ENCODE data around the gene DCLK2. TPM values are rescaled to one million over a fixed set of nuclear protein-coding genes. Genes with fewer than 3 reads are reported as not detected.

DCLK2 gene
- total RNA-seq, 8 experiments from 2014 or later: 4.3 to 48.1 (median 25.5) TPM

DNA sequence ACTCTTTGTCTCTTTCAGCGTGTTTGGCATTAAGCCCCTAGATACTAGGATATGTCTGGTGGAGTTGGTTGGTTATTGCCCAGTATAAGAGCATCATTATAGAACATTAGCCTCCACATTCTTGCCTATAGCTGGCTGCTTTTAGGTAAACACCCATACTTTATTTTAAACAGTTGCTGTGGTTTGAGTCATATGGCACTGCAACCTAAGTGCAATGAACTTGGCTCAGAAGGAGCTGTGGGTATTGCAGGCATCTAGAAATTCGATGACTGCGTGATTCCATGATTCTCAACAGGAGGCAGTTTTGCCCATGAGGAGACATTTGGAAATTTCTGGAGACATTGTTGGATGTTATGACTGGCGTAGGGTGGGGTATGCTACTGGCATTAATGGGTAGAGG lies 49.5 kb downstream of the DCLK2 start:
- Histone ChIP-seq H3K27ac (no peak overlapping the region), H3K4me1 (replicated peaks in 1 of 2) (no peaks in the 10 kb centered on the region), H3K4me3 (no peak overlapping the region)
- WGBS, 10 experiments: 96 to 100% (median 100%) methylated on average over 1 to 3 of the region's 4 CpGs; no CpG with 5 or more reads in 2 of the 10 experiments
- in situ Hi-C loops (cut with MboI; ENCODE audit: low pct_unique_long_range_greater_than_20kb in 2 of 9, low sequenced_read_pairs in 9 of 9, unreplicated experiment in 9 of 9): no loop called here
- ATAC-seq (replicated peaks in 6 of 8): no peak

- ATAC-seq (replicated peaks in 6 of 8): peak in 1 of 8 experiments; percentile 65
- WGBS, 10 experiments: 15 to 100% (median 78%) methylated on average over 1 to 2 of the region's 2 CpGs; no CpG with 5 or more reads in 3 of the 10 experiments
- Histone ChIP-seq H3K27ac (no peak overlapping the region), H3K4me3 (no peak overlapping the region), H3K4me1 (replicated peaks in 1 of 2) (no peaks in the 10 kb centered on the region)
- in situ Hi-C loops (cut with MboI; ENCODE audit: low pct_unique_long_range_greater_than_20kb in 2 of 9, low sequenced_read_pairs in 9 of 9, unreplicated experiment in 9 of 9): no loop called here
Measured at GRCh38 chr4:150130933-150131332, 52.7 kb downstream of the DCLK2 start.

GRCh38 chr4:150131581-150132228 lies 53.5 kb downstream of the DCLK2 start:
- WGBS, 10 experiments: 20 to 100% (median 88%) methylated on average over 1 of the region's 1 CpG; no CpG with 5 or more reads in 5 of the 10 experiments
- ATAC-seq (replicated peaks in 6 of 8): peak in 3 of 8 experiments; percentile 59 to 94 (median 60)
- in situ Hi-C loops (cut with MboI; ENCODE audit: low pct_unique_long_range_greater_than_20kb in 2 of 9, low sequenced_read_pairs in 9 of 9, unreplicated experiment in 9 of 9): no loop called here

DNA sequence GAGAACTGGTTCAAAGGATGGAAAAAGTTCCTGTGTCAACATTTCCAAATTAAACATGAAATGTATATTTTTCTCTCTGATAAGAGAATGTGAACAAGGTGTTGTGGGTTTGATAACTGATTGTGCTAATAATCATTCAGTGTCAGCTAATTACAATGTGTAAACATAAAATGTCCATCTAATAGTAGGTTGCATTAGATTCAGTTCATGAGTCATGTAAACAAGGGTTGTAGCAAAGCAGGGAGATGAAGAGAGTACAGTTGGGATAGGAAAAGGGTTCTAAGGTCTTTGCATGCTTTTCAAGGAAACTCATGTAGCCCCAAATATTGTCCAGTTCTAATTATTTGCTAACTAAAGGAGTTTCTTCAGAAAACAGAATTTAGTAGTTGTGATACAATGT lies 55.4 kb downstream of the DCLK2 start:
- H3K27ac ChIP-seq: no peak overlapping the region
- no peak for ATAC-seq (replicated peaks in 6 of 8)
- no peaks in the 10 kb centered on the region for H3K4me1 ChIP-seq (replicated peaks in 1 of 2)
- no peak overlapping the region for H3K4me3 ChIP-seq
- in situ Hi-C loops (cut with MboI; ENCODE audit: low pct_unique_long_range_greater_than_20kb in 2 of 9, low sequenced_read_pairs in 9 of 9, unreplicated experiment in 9 of 9): no loop called here

More at GRCh38 chr4:150131581-150132228, 53.5 kb downstream of the DCLK2 start:
- H3K4me1 ChIP-seq (replicated peaks in 1 of 2): no peaks in the 10 kb centered on the region
- H3K27ac ChIP-seq: no peak overlapping the region
- H3K4me3 ChIP-seq: no peak overlapping the region

- 57 to 100% (median 84%) methylated on average over 1 to 4 of the region's 4 CpGs for WGBS, 10 experiments
- ATAC-seq (replicated peaks in 6 of 8): no peak
- Histone ChIP-seq H3K4me3 (no peak overlapping the region), H3K4me1 (replicated peaks in 1 of 2) (no peaks in the 10 kb centered on the region), H3K27ac (no peak overlapping the region)
- in situ Hi-C loops (cut with MboI; ENCODE audit: low pct_unique_long_range_greater_than_20kb in 2 of 9, low sequenced_read_pairs in 9 of 9, unreplicated experiment in 9 of 9): no loop called here
Measured at GRCh38 chr4:150135134-150135772, 57.0 kb downstream of the DCLK2 start.

GRCh38 chr4:150136036-150136435 lies 57.8 kb downstream of the DCLK2 start:
- no peak for ATAC-seq (replicated peaks in 6 of 8)
- 54 to 96% (median 82%) methylated on average over 1 to 3 of the region's 3 CpGs; no CpG with 5 or more reads in 2 of the 10 experiments for WGBS, 10 experiments
- in situ Hi-C loops (cut with MboI; ENCODE audit: low pct_unique_long_range_greater_than_20kb in 2 of 9, low sequenced_read_pairs in 9 of 9, unreplicated experiment in 9 of 9): no loop called here
- no peak overlapping the region for H3K27ac ChIP-seq
- no peak overlapping the region for H3K4me3 ChIP-seq
- no peaks in the 10 kb centered on the region for H3K4me1 ChIP-seq (replicated peaks in 1 of 2)

- ATAC-seq (replicated peaks in 6 of 8): no peak
- in situ Hi-C loops (cut with MboI; ENCODE audit: low pct_unique_long_range_greater_than_20kb in 2 of 9, low sequenced_read_pairs in 9 of 9, unreplicated experiment in 9 of 9): no loop called here
Measured at GRCh38 chr4:150136481-150136880, 58.2 kb downstream of the DCLK2 start.

DNA sequence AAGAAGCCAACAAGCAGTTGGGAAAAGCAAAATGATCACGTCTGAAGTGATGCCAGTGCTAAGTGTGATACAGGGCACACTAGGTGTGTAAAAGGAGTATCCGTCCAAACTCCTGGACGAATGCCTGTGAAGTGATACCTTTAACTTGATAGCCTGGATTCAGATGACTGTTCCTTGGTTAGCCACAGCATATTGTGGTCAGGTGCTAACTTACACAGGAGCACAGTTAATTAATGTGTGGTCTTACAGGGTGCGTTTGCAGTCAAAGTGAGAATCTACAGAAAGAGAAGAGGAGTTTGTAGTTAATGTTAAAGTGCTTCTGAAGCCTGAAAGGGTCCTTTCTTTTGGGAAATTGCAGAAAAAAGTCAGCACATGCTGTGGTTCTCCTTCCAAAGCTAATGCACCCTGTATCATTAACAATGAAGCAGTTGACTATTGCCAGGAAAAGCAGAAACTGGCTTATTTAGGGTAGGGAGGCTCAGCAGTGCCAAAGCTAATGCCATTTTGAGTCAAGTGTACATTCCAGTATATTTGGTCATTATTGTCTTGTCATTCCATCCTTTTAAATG lies 61.1 kb downstream of the DCLK2 start:
- in situ Hi-C loops (cut with MboI; ENCODE audit: low pct_unique_long_range_greater_than_20kb in 2 of 9, low sequenced_read_pairs in 9 of 9, unreplicated experiment in 9 of 9): no loop called here
- no peak overlapping the region for H3K27ac ChIP-seq
- 83 to 100% (median 90%) methylated on average over 1 to 4 of the region's 4 CpGs; no CpG with 5 or more reads in 1 of the 10 experiments for WGBS, 10 experiments
- no peak for ATAC-seq (replicated peaks in 6 of 8)
- H3K4me1 ChIP-seq (replicated peaks in 1 of 2): no peaks in the 10 kb centered on the region
- H3K4me3 ChIP-seq: no peak overlapping the region

More at GRCh38 chr4:150136481-150136880, 58.2 kb downstream of the DCLK2 start:
- Histone ChIP-seq H3K4me3 (no peak overlapping the region), H3K4me1 (replicated peaks in 1 of 2) (no peaks in the 10 kb centered on the region), H3K27ac (no peak overlapping the region)

- Histone ChIP-seq H3K4me3 (no peak overlapping the region), H3K27ac (no peak overlapping the region), H3K4me1 (replicated peaks in 1 of 2) (no peaks in the 10 kb centered on the region)
- peak in 2 of 8 experiments; percentile 55 to 76 for ATAC-seq (replicated peaks in 6 of 8)
- in situ Hi-C loops (cut with MboI; ENCODE audit: low pct_unique_long_range_greater_than_20kb in 2 of 9, low sequenced_read_pairs in 9 of 9, unreplicated experiment in 9 of 9): no loop called here
- WGBS, 10 experiments: 17 to 100% (median 81%) methylated on average over 1 to 5 of the region's 5 CpGs
Measured at GRCh38 chr4:150140774-150141400, 62.6 kb downstream of the DCLK2 start.

GRCh38 chr4:150141756-150142155 lies 63.5 kb downstream of the DCLK2 start:
- ATAC-seq (replicated peaks in 6 of 8): no peak
- in situ Hi-C loops (cut with MboI; ENCODE audit: low pct_unique_long_range_greater_than_20kb in 2 of 9, low sequenced_read_pairs in 9 of 9, unreplicated experiment in 9 of 9): no loop called here
- 8 to 100% (median 69%) methylated on average over 1 to 2 of the region's 2 CpGs for WGBS, 10 experiments
- Histone ChIP-seq H3K4me1 (replicated peaks in 1 of 2) (no peaks in the 10 kb centered on the region), H3K27ac (no peak overlapping the region), H3K4me3 (no peak overlapping the region)

- ATAC-seq (replicated peaks in 6 of 8): no peak
- Histone ChIP-seq H3K4me1 (replicated peaks in 1 of 2) (no peaks in the 10 kb centered on the region), H3K27ac (no peak overlapping the region), H3K4me3 (no peak overlapping the region)
- WGBS, 10 experiments: 50 to 100% (median 100%) methylated on average over 1 of the region's 1 CpG; no CpG with 5 or more reads in 1 of the 10 experiments
- in situ Hi-C loops (cut with MboI; ENCODE audit: low pct_unique_long_range_greater_than_20kb in 2 of 9, low sequenced_read_pairs in 9 of 9, unreplicated experiment in 9 of 9): no loop called here
Measured at GRCh38 chr4:150142831-150143230, 64.6 kb downstream of the DCLK2 start.

- in situ Hi-C loops (cut with MboI; ENCODE audit: low pct_unique_long_range_greater_than_20kb in 2 of 9, low sequenced_read_pairs in 9 of 9, unreplicated experiment in 9 of 9): no loop called here
- no peak for ATAC-seq (replicated peaks in 6 of 8)
- 71 to 100% (median 100%) methylated on average over 1 of the region's 1 CpG; no CpG with 5 or more reads in 3 of the 10 experiments for WGBS, 10 experiments
Measured at GRCh38 chr4:150145090-150145945, 67.1 kb downstream of the DCLK2 start.

More at GRCh38 chr4:150145090-150145945, 67.1 kb downstream of the DCLK2 start:
- H3K27ac ChIP-seq: no peak overlapping the region
- peaks cover 0 to 4% of the 10 kb centered on the region in 2 donors for H3K4me1 ChIP-seq (replicated peaks in 1 of 2)
- H3K4me3 ChIP-seq: no peak overlapping the region

Data from motor neuron (in vitro differentiated cells).